Esophagus muscularis mucosa (tissue), 4 donors: ENCODE results near the gene CPEB3.

Source experiments
- CTCF ChIP-seq, 3 experiments: fragments of 200-600 bp in 2 of 3; fragments of 450-650 bp in 1 of 3; sonication (generic) in 2 of 3; IDR thresholded peaks; one replicate each; pipeline ENCODE4 v1.5.1; 2017 to 2019; ENCODE audit warnings: antibody characterized with exemption in 3 of 3, mild to moderate bottlenecking in 2 of 3, moderate library complexity in 1 of 3
- EP300 ChIP-seq: sonication (generic); formaldehyde crosslinking; IDR thresholded peaks from one replicate; pipeline ENCODE4 v1.6.1; 2017; ENCODE audit warnings: antibody characterized with exemption
- POLR2A ChIP-seq: fragments of 450-650 bp; IDR thresholded peaks from one replicate; pipeline ENCODE4 v1.6.1; 2017; ENCODE audit warnings: antibody characterized with exemption, moderate library complexity, mild to moderate bottlenecking, low read depth
- POLR2AphosphoS5 ChIP-seq, 2 donors: sonication (generic); formaldehyde crosslinking; IDR thresholded peaks; one replicate each; pipeline ENCODE4 v1.6.1; 2017; ENCODE audit warnings: antibody characterized with exemption in 2 of 2

GRCh38 chr10:92238054-92238585, 52.8 kb downstream of the CPEB3 start:
- TF ChIP-seq CTCF (IDR thresholded peaks at IDR 0.05): no peak
- TF ChIP-seq POLR2A: no peak
- no peak for TF ChIP-seq POLR2AphosphoS5 (IDR thresholded peaks at IDR 0.05)
- no peak for TF ChIP-seq EP300
